ENCODE data around the gene TTC34.
A peak's percentile ranks its signal among the peaks of the same experiment; 100 is the strongest.

Gene TTC34

DNA sequence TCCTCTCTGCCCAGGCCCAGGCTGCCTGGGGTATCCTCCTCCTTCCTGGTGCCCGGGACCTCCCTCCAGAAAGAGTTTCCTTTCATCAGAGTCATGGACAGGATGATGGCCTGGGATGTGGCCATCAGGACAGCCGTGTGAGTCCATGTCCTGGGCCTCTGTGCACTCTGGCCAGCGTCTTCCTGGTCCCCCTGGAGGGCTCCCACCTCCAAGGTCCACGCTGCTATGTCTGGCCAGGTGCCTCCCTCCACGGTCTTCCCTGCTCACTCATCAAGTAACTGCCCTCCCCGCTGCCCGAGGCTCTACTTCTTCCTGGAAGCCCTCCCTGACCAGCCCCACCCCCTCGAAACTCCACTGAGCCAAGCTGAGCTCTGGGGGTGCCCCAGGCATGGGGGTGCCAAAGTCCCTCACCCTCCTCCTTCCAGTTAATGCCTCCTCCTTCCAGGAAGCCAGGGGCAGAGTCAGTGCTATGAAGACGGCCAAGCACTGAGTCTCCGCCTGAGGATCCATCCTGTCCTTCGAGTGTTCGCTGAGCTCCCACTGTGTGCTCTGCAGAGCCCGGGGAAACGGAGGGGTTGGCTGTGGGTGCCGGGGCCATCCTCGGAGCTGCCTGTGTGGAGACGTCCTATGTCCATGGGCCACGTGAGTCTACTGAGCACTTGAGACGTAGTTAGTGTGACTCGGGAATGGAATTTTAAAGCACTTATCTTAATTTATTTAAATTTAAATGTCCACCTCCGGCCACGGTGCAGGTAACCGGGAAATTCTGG is 28.5 kb upstream of the TTC34 start:
- DNase-seq = no peak

GRCh38 chr1:2828586-2829250 is 27.2 kb upstream of the TTC34 start:
- no peak for DNase-seq

DNA sequence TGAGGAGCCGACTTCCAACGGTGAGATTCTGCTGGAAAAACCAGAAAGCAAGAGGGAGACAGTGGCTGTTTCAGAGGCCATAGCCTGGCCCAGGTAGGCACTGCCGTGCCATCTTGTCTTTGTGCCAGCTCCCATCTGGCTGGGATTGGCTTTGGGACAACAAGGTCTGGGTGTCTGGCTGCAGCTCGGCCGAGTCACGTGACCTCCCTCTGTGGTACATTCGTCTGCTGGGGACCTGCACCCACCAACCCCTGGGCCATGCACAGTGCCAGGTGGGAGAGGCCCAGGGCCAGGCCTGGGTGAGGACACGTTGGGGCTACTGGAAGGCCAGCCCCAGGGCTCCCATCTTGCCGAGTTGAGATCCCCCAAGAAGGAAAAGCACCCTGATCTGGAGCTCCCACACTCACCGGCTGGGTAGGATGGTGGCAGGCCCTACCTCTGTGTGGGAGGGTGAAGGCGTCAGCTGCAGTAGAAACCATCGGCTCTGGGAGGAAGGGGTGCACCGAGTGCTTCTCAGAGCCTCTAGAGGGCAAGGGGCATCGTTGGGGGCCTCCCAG is 25.3 kb upstream of the TTC34 start:
- no peak for DNase-seq

- DNase-seq = no peak
Measured at GRCh38 chr1:2826316-2826715, 24.8 kb upstream of the TTC34 start.

DNA sequence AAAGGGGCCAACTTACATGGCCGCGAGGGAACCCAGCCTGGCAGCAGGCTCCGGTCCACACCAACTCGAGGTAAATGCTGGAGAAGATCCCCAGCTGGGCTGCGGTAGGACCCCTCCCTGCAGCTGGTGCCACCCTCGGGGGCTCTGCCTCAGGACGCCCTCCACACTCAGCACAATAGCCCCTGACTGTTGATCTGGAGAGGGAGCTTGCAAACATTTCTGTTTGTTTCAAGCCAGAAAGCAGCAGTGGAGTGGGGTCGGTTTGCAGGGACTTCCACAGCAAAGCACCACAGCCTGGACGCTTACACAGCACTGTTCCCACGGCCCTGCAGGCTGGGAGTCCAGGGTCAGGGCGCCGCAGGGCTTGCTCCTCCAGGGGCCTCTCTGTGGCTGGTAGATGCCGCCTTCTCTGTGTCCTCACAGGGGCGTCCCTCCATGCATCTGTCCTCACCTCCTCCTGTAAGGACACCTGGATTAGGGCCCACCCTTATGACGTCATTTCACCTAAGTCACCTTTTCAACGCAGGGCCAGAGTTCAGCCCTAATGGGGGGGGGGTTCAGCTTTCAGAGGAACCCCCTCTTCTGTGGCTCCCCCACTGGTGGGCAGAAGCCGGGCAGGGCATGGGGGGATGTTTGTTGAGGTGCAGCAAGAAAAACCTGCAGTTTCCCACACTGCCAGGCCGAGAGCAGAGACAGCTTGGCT is 24.1 kb upstream of the TTC34 start:
- no peak for DNase-seq

- no peak for DNase-seq
Measured at GRCh38 chr1:2824999-2825398, 23.5 kb upstream of the TTC34 start.

- DNase-seq = no peak
Measured at GRCh38 chr1:2823921-2824610, 22.6 kb upstream of the TTC34 start.

- no peak for DNase-seq
Measured at GRCh38 chr1:2822621-2823145, 21.2 kb upstream of the TTC34 start.

DNA sequence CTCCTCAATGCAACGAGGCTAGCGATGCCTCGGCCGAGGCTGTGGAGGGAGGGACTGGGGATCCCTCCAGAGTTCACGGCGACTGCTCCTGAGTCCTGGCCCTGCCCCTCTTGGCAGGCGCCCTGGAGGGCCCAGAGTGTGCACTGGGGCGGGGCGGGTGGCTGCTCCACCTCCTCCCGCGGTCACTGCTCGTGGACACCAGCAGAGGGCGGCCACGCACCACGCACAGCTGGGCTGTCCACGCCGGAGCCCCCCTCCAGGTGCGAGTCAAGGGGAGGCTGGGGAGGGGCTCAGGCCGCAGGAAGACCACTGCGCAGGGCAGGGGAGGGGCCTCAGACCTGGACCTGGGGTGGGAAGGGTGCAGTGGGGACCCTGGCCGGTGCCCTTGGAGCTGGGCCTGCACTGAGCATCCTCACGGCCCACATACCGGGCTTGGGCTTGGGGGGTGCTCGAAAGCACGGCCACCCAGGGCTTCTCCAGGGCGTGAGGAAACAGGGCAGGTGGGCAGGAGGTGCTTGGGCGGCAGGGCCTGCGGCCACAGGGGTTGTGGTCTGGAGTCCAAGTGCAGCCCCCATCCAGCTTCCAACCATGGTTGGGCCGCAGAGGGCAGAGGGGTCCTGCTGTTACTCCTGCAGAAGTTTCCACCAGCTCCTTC is 20.6 kb upstream of the TTC34 start:
- DNase-seq = peak; percentile 33 to 50

GRCh38 chr1:2821373-2821955 is 20.0 kb upstream of the TTC34 start:
- DNase-seq = no peak

DNA sequence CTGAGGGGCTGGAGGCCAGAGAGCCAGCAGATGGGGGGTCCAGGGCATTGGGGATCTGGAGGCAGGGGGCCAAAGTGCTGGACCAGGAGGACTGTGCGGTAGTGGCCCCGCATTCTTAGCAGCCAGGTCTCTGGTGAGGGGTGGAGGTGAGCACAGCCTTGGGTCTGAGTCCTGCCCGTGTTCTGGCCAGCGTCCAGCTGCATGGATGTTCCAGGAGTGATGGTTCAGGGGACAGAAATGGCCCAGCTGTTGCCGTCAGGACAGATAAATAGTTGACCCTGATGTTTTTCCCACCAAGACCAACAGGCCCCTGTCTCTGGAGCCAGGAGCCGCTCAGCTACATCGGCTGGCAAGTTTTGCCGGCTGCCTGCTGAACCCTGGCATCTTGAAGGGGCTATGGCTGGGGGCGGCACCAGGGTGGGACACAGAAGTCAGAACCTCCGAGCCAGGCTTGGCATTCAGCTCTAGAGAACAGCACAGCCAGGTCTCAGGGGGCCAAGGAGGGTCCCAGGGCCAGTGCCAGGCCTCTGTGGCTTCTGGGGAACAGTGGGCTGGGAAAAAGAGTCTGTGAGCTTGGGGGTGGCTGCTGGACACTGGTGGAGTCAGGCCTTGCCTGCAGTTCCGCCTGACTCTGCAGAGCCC is 19.4 kb upstream of the TTC34 start:
- no peak for DNase-seq

DNA sequence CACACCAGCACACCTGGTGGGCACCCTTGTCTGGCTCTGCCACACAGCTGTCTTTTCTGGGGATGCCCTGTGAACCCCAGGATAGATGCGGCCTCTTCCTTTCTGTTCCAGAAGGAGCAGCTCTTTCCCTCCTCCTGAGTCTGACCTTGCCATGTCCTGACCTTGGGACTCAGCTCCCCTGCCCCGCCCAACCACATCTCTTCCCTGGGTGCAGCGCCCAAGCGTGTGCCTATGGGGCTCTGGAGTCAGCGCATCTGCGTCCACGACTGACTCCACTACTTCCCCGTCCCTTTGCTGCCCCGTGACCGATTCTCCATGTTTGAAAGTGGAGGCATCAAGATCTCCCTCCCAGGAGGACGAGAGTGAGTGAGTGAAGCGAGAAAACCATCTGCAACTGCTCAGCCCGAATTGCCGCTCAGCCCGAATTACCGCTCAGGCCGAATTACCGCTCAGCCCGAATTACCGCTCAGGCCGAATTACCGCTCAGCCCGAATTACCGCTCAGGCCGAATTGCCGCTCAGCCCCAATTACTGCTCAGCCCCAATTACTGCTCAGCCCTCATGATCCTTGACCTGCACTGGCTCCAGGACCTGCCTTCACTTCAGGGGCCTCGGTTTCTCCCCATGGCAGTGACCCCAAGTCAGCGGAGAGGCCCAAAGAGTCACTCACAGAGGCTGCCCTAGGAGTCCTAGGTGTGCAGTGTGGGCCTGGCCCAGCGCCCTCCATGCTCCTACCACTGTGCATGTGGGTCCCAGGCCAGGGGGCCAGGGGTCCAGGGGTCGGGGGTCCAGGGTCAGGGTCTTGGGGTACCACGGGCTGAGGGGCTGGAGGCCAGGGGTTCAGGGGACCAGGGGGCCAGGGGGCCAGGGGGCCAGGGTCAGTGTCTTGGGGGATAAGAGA is 18.6 kb upstream of the TTC34 start:
- DNase-seq = no peak

DNA sequence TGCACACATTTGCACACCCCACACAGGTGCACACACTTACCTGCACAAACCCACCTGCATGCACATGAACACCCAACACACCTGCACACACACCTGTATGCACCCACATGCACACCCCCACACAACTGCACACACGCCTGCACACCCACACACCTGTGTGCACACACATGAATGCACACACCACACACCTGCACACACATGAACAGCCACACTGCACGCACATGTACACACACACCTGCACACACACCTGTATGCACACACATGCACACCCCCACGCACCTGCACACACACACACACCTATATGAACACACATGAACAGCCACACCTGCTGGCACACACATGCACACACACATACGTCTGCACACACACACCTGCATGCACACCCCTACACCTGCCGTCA is 17.9 kb upstream of the TTC34 start:
- DNase-seq = no peak

DNA sequence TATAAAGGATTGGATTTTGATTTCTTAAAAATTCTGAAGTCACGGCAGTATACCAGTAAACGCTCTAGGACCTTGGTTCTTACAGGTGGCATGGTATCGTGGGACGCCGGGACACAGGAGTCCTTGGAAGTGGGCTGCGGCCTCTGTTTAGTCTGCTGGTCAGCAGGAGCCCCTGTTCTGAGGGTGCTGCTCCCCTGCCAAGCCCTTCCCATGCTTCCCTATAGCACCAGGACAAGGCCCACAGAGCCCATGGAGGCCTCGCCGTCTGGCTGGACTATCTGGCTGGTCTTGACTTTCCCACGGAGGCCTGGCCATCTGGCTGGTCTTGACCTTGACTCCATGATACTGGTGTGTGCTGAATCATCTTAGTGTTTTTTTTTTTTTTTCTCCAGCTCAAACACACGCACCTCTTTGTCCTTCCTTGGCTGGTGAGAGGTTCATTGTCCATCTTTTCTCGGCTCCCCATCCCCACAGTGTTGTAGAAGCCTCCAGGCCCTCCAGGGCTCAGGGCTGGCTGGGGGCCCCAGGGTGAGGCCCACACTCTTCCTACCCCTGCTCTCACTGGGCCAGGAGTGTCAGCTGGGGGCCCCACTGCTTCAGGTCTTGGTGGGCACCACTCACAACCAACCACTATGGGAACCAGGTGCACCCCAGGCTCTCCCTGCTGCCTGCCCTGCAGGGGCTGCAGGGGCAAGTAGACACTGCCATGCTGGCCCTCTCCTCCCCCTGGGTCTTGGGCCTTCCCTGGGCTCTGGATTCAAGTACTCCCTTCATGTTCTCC is 16.5 kb upstream of the TTC34 start:
- no peak for DNase-seq

DNA sequence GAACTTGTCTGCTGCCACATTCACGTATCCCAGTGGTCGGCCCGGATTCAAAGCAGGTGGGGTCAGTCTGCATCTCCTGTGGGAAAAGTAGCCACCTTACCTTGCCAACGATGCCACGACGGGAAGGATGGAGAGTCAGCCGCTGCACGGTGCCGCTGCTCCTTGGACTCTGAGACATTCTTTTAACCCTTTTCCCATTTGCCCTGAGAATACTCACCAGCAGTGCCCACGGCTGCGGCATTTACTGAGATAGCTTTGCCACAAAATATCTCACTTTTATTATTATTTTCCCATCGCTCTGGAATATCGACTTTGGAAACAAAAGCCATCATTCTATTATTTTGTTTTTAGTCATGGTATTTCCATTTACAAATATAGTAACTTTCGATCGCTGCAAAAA is 15.3 kb upstream of the TTC34 start:
- no peak for DNase-seq

- no peak for DNase-seq
Measured at GRCh38 chr1:2815551-2815950, 14.1 kb upstream of the TTC34 start.

DNA sequence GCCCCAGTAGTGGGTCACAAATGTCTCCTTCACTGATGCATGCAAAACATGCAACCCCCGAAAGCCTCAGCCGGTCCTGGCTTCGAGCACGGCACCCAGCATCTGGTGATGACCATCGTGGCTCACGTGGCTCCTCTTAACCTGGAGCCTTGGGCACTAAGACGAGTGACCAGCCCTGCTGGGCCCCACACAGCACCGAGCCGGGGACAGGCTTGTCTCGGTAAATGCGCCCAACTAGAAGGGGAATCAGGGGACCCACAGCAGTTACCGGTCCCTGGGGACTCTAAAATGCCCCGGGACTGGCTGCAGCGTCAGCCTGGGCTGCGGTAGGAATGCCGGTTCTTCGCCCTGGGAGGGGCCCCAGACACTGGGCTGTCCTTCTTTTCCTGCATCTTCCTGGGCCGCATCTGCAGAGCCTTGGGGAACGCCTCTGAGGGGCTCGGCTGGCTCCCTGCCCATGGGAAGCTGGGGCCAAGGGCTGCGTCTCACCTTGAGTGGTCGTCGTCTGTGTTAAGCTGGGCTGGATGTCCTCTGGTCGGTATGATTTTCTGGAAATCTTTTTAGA is 13.1 kb upstream of the TTC34 start:
- DNase-seq = no peak

- DNase-seq = no peak
Measured at GRCh38 chr1:2812939-2813653, 11.6 kb upstream of the TTC34 start.

Data from stimulated activated CD4-positive, alpha-beta T cell treated with anti-CD3 and anti-CD28 coated beads, Interleukin-2, amount 100 ng/mL, for 48 hours (primary cell).